Ascending aorta (tissue), 2 donors: ENCODE results near the gene NTMT2. TPM values are rescaled to one million over a fixed set of nuclear protein-coding genes. Genes with fewer than 3 reads are reported as not detected.

Source experiments
- DNase-seq, 2 donors: peaks; one replicate each; pipeline ENCODE4 v3.0.0-alpha.2; 2019; ENCODE audit warnings: low spot score in 2 of 2
- H3K27ac ChIP-seq, 2 donors: fragments of 200-600 bp; sonication (generic); one replicate each; pipeline ENCODE4 v1.5.1; 2016 to 2017; ENCODE audit warnings: mild to moderate bottlenecking in 1 of 2
- H3K27me3 ChIP-seq: fragments of 200-600 bp; sonication (generic); one replicate; pipeline ENCODE4 v1.5.1; 2017
- H3K36me3 ChIP-seq, 2 donors: fragments of 200-600 bp; sonication (generic); one replicate each; pipeline ENCODE4 v1.5.1; 2016
- H3K4me1 ChIP-seq, 2 donors: fragments of 200-600 bp; sonication (generic); one replicate each; pipeline ENCODE4 v1.5.1; 2016 to 2017; ENCODE audit warnings: mild to moderate bottlenecking in 1 of 2
- H3K4me3 ChIP-seq, 2 donors: fragments of 200-600 bp; sonication (generic); one replicate each; pipeline ENCODE4 v1.5.1; 2016 to 2017; ENCODE audit warnings: mild to moderate bottlenecking in 1 of 2
- H3K9me3 ChIP-seq, 2 donors: fragments of 200-600 bp; sonication (generic); one replicate each; pipeline ENCODE4 v1.5.1; 2016
- intact Hi-C: fragments of 100-400 bp; cut with DNase I; formaldehyde crosslinking; loops from one replicate; pipeline ENCODE4 v1.15.1; 2023
- total RNA-seq: library from RNA; depleted of rRNA; stranded (reverse); fragments of >200 nt; gene quantifications from one replicate; pipeline ENCODE4 v1.1.0, GENCODE V29; 2016
- TF ChIP-seq, protein P1 (sequence below), 3 experiments: fragments of 200-600 bp in 2 of 3; fragments of 450-650 bp in 1 of 3; sonication (generic) in 2 of 3; IDR thresholded peaks; one replicate each; pipeline ENCODE4 v1.5.1; 2016 to 2019; ENCODE audit warnings: antibody characterized with exemption in 3 of 3, mild to moderate bottlenecking in 1 of 3, moderate library complexity in 1 of 3

Gene NTMT2
- total RNA-seq, 1 donor from 2014 or later: not detected

DNA sequence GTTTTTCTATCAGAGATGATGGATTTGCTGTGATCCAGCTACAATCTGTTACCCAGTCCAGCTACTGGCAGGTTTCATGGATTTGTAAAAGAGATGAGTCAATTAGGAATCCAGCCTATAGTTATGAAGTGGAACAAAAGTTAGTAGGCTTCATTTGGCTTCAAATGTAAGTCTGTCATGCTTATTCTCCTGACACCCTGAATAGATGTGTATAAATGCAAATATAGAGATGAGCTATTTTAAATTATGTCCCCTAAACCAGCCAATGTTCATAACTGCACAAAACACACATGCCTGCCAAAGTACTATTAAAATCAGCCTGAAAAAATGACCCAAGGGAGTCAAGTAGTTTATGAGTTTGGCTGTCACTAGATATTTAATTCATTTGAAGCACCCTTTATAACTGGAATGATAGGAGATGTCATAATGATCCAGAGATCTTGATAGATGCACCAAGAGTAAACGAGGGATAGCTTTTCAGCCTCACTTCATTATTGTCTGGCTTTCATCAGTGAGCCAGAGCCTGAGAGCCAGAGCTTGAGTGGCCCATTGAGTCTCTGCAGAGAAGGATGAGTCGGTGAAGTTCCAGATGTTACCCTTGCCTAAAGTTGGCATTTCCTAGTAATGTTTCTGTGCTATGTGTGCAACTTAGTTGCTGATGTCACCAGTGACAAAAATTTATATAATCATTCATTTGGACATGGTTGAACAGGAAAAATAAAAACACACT is 11.8 kb upstream of the NTMT2 start:
- Histone ChIP-seq H3K4me3 (no peak overlapping the region), H3K27me3 (no peaks in the 10 kb centered on the region), H3K4me1 (peaks cover 0 to 3% of the 10 kb centered on the region in 2 donors), H3K27ac (no peak overlapping the region), H3K36me3 (no peaks in the 10 kb centered on the region), H3K9me3 (no peaks in the 10 kb centered on the region)
- TF ChIP-seq, protein P1, sequence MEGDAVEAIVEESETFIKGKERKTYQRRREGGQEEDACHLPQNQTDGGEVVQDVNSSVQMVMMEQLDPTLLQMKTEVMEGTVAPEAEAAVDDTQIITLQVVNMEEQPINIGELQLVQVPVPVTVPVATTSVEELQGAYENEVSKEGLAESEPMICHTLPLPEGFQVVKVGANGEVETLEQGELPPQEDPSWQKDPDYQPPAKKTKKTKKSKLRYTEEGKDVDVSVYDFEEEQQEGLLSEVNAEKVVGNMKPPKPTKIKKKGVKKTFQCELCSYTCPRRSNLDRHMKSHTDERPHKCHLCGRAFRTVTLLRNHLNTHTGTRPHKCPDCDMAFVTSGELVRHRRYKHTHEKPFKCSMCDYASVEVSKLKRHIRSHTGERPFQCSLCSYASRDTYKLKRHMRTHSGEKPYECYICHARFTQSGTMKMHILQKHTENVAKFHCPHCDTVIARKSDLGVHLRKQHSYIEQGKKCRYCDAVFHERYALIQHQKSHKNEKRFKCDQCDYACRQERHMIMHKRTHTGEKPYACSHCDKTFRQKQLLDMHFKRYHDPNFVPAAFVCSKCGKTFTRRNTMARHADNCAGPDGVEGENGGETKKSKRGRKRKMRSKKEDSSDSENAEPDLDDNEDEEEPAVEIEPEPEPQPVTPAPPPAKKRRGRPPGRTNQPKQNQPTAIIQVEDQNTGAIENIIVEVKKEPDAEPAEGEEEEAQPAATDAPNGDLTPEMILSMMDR (IDR thresholded peaks at IDR 0.05): no peak
- no peak for DNase-seq
- intact Hi-C loops: no loop called here

- Histone ChIP-seq H3K27me3 (no peaks in the 10 kb centered on the region), H3K4me1 (peaks cover 0 to 3% of the 10 kb centered on the region in 2 donors), H3K9me3 (no peaks in the 10 kb centered on the region), H3K27ac (no peak overlapping the region), H3K4me3 (no peak overlapping the region), H3K36me3 (no peaks in the 10 kb centered on the region)
- no peak for DNase-seq
- intact Hi-C loops: no loop called here
- TF ChIP-seq, protein P1 (IDR thresholded peaks at IDR 0.05): no peak
These were observed 11.2 kb upstream of the NTMT2 start for GRCh38 chr1:170134521-170134920.

DNA sequence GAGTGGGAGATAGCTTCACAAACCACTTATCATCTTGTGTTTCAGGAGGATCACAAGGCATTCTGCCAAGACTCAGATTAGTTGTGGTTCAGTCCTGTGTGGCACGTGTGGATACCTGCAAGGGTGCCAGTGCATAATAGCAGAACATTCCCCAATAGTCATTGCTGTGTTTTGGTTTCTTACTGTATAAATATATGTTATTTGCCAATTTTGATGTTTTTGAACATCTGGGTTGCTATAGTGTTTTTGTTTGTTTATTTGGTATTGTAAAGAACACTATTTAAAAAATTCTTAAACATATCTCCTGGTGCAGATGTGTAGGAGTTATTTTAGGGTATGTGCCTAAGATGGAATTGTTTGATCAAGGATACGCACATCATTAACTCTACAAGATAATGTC is 5.4 kb upstream of the NTMT2 start:
- no peaks in the 10 kb centered on the region for H3K27me3 ChIP-seq
- peaks cover 0 to 3% of the 10 kb centered on the region in 2 donors for H3K4me1 ChIP-seq
- DNase-seq: no peak
- no peak overlapping the region for H3K27ac ChIP-seq
- H3K4me3 ChIP-seq: no peak overlapping the region
- no peaks in the 10 kb centered on the region for H3K9me3 ChIP-seq
- intact Hi-C loops: no loop called here
- TF ChIP-seq, protein P1 (IDR thresholded peaks at IDR 0.05): no peak
- no peaks in the 10 kb centered on the region for H3K36me3 ChIP-seq

- no peak overlapping the region for H3K27ac ChIP-seq
- H3K4me1 ChIP-seq: no peaks in the 10 kb centered on the region
- DNase-seq: no peak
- no peaks in the 10 kb centered on the region for H3K36me3 ChIP-seq
- no peak overlapping the region for H3K4me3 ChIP-seq
- TF ChIP-seq, protein P1 (IDR thresholded peaks at IDR 0.05): no peak
- no peaks in the 10 kb centered on the region for H3K27me3 ChIP-seq
- intact Hi-C loops: no loop called here
- H3K9me3 ChIP-seq: no peaks in the 10 kb centered on the region
These were observed 698 bp upstream of the NTMT2 start for GRCh38 chr1:170145061-170145460.

DNA sequence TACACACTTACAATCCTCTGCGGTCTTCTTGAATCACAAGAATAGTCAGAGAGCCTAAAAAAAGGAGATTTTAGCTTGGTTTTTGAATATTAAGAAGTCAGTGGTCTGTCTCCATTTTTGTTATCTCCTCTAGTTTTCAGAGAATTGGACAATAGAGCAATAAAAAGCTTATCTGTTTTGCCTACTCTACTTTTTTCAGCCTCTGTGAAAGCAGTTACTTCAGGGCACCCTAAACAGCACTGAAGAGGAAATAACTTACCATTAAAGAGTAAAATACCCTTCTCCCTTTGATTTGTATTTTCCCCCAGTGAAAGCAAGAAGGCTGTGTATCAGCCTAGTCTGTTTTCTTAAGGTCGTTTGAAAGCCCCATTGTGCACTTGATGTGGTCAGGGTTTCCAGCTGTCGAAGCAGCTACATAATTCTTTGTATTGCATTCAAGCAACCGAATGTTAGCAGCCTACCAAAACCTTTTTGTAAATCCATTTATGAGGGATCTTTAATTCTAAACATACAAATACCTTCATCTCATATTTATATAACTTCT is 1.0 kb downstream of the NTMT2 start:
- intact Hi-C loops: no loop called here
- H3K4me3 ChIP-seq: no peak overlapping the region
- TF ChIP-seq, protein P1 (IDR thresholded peaks at IDR 0.05): no peak

More for the DNA sequence above, 1.0 kb downstream of the NTMT2 start:
- DNase-seq: no peak
- Histone ChIP-seq H3K4me1 (no peaks in the 10 kb centered on the region), H3K9me3 (no peaks in the 10 kb centered on the region), H3K36me3 (no peaks in the 10 kb centered on the region), H3K27ac (no peak overlapping the region), H3K27me3 (no peaks in the 10 kb centered on the region)
